HG02885 (cell line): ENCODE results near the gene GP1BA.

Source experiments
- ATAC-seq: cut with Tn5 transposase; IDR thresholded peaks from one replicate; pipeline ENCODE4 v1.9.1; 2021; ENCODE audit warnings: mild to moderate bottlenecking; ENCODE audit not compliant: unreplicated experiment, poor library complexity

GP1BA gene

GRCh38 chr17:4931963-4932362 is at the start of gene GP1BA:
GP1BA (plus strand) TSS chr17:4932277; CDS start chr17:4932605, 328 bp downstream.
- no peak for ATAC-seq

GRCh38 chr17:4884489-4884888 is 47.6 kb upstream of the GP1BA start:
- no peak for ATAC-seq

- ATAC-seq = no peak
Observed at GRCh38 chr17:4886830-4887229, 45.2 kb upstream of the GP1BA start.

GRCh38 chr17:4887581-4887980 is 44.5 kb upstream of the GP1BA start:
- no peak for ATAC-seq

- no peak for ATAC-seq
Observed at GRCh38 chr17:4891411-4892410, 40.4 kb upstream of the GP1BA start.

- ATAC-seq = no peak
Observed at GRCh38 chr17:4892499-4893221, 39.4 kb upstream of the GP1BA start.

GRCh38 chr17:4893272-4893671 is 38.8 kb upstream of the GP1BA start:
- no peak for ATAC-seq

- ATAC-seq = no peak
Observed at GRCh38 chr17:4893721-4894560, 38.1 kb upstream of the GP1BA start.

GRCh38 chr17:4895121-4895520 is 37.0 kb upstream of the GP1BA start:
- no peak for ATAC-seq

- ATAC-seq = no peak
Observed at GRCh38 chr17:4895657-4896331, 36.3 kb upstream of the GP1BA start.

GRCh38 chr17:4896332-4897197 is 35.5 kb upstream of the GP1BA start:
- ATAC-seq = no peak

GRCh38 chr17:4897198-4897687 is 34.8 kb upstream of the GP1BA start:
- ATAC-seq = no peak

GRCh38 chr17:4897785-4898184 is 34.3 kb upstream of the GP1BA start:
- no peak for ATAC-seq

- ATAC-seq = no peak
Observed at GRCh38 chr17:4898351-4898750, 33.7 kb upstream of the GP1BA start.

- ATAC-seq = no peak
Observed at GRCh38 chr17:4898927-4899326, 33.1 kb upstream of the GP1BA start.

- peak; percentile 56 for ATAC-seq
Observed at GRCh38 chr17:4899341-4900230, 32.5 kb upstream of the GP1BA start, which contains the start of gene C17orf107. C17orf107 (plus strand) TSS chr17:4899536; CDS start chr17:4899763, 227 bp downstream.

- ATAC-seq = no peak
Observed at GRCh38 chr17:4900231-4901107, 31.6 kb upstream of the GP1BA start.
